Brain microvascular endothelial cell (primary cell): ENCODE measurements around the gene CTRL.
A peak's percentile ranks its signal among the peaks of the same experiment; 100 is the strongest.

Experiments
- DNase-seq: peaks from one replicate; pipeline ENCODE4 v3.0.0-alpha.2; 2020
- H3K27ac ChIP-seq: fragments of 250-450 bp; sonication (Bioruptor Pico); 2 replicates; pipeline ENCODE4 v1.5.1; 2020; ENCODE audit warnings: mild to moderate bottlenecking, moderate library complexity
- H3K27me3 ChIP-seq: fragments of 250-450 bp; sonication (Bioruptor Pico); replicated peaks from 2 replicates; pipeline ENCODE4 v1.5.1; 2020; ENCODE audit warnings: mild to moderate bottlenecking
- H3K36me3 ChIP-seq: fragments of 250-450 bp; sonication (Bioruptor Pico); replicated peaks from 2 replicates; pipeline ENCODE4 v1.5.1; 2020; ENCODE audit warnings: mild to moderate bottlenecking
- H3K4me3 ChIP-seq: 2 replicates; pipeline ENCODE4 v1.5.1; 2011; ENCODE audit warnings: low read depth, mild to moderate bottlenecking, control low read depth, low read length, moderate library complexity
- CTCF ChIP-seq: IDR thresholded peaks from 2 replicates; pipeline ENCODE4 v1.5.1; 2011; ENCODE audit warnings: low read depth, mild to moderate bottlenecking, moderate library complexity, low read length, control low read depth, inconsistent platforms; ENCODE audit errors: missing control alignments
- in situ Hi-C: cut with HindIII; loops from 2 replicates; pipeline ENCODE4 v1.10.0; 2017; ENCODE audit warnings: low sequenced_read_pairs, low pct_ligation_motif_present

The CTRL gene

DNA sequence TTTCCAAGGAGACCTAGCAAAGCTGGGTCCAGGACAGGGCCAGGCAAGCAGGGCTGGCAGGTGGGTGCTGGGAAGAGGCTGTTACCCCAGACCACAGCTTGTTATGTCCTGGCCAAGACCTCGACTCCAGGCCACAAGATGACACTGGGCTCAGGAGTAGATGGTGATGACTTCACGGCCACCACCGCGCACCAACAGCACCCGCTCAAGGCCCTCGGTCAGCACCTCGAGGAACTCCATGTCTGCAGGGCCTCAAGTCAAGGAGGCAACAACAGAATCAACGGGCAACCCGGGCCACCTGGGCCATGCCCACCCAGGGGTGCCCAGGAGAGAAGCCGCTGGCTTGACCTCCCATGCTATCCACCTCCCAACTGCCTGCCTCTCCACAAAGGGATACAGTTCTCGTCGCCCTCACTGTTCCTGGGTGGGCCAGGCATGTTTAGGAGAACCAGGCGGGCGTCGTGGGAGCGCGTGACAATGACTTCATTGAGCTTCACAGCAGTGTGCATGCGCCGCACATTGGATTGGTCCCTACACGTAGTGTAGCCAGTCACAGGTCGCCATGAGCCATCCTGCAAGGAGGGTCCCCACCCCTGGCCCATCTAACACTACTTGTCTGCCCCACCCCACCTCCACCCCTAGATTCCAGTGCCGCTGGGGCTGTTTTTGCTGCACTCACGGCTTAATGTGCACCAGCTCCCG, 13.2 kb upstream of the CTRL start:
- Histone ChIP-seq H3K36me3 (peaks cover 91% of the 10 kb centered on the region), H3K27ac (no peak overlapping the region)

DNA sequence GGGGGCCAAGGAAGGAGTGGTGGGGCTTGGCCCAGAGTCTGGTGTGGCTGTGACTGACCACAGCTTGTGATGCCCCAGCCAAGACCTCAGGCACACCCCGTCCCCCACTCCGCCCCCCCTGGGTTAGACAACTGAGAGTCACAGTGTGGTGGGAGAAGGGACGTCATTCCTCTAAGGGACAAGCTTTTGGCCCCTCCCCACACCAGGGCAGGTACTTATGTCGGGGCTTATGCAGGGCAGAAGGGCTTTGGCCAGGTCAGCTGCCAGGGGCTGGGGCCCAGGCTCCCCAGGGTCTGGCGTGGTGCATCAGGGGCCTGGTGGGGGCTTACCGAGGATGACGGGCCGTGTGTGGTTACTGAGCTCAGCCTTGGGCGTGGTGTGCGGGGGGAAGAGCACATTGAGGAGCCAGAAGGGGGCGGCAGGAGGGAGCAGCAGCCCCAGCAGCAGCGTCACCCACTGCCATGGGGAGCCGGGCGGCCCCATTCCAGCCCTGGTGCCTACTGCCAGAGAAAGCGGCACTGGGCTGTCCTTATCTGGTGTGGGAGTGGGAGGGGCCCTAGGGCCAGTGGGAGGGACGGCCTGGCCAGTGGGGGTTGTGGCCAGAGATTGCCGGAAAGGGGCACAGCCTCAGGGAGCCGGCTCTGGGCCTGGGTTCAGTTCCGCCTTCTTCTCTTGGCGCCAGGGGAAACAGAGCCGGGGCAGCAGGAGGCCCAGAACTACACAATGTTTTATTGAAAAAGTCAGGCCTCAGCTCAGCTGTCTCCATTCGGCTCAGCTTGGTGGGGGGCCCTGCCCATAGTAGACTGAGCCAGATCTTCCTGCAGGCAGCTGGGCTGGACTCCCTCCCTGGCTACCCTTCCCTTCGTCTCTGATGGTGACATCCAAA, 12.2 kb upstream of the CTRL start, which contains the start of gene LCAT:
TSS of gene LCAT (minus strand) at position 502 of the 886 bp plus-strand sequence. CDS start at position 483, 19 bp downstream.
- Histone ChIP-seq H3K27ac (no peak within 1 kb of the TSS), H3K4me3 (no peak within 1 kb of the TSS), H3K27me3 (no peaks in the 10 kb centered on the region), H3K36me3 (peaks cover 89% of the 10 kb centered on the region)
- in situ Hi-C loops, result no loop called here
- DNase-seq, result no peak
- TF ChIP-seq CTCF, result no peak

More for the DNA sequence above, 13.2 kb upstream of the CTRL start:
- no peak for TF ChIP-seq CTCF
- DNase-seq, result no peak
- Histone ChIP-seq H3K27me3 (no peaks in the 10 kb centered on the region), H3K4me3 (no peak overlapping the region)
- in situ Hi-C loops, result no loop called here

DNA sequence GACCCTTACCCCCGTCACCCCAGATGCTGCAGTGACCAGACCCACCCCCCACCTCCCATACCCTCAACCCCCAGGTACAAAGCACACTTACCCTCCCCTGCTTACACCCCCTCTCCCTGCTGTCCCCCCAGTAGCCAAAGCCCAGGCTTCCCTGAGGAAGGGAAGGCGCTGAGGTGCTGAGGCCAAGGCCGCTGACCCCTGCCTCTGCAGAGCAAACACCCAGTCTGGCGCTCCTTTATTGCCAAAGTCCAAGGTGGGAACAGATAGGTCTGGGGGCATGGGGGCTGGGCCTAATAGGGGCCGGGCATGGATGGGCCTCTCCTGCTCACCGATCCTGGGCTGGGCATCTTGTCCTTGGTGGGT, 11.6 kb upstream of the CTRL start:
- no peak overlapping the region for H3K27ac ChIP-seq
- H3K36me3 ChIP-seq, result peaks cover 83% of the 10 kb centered on the region
- no peak overlapping the region for H3K4me3 ChIP-seq

DNA sequence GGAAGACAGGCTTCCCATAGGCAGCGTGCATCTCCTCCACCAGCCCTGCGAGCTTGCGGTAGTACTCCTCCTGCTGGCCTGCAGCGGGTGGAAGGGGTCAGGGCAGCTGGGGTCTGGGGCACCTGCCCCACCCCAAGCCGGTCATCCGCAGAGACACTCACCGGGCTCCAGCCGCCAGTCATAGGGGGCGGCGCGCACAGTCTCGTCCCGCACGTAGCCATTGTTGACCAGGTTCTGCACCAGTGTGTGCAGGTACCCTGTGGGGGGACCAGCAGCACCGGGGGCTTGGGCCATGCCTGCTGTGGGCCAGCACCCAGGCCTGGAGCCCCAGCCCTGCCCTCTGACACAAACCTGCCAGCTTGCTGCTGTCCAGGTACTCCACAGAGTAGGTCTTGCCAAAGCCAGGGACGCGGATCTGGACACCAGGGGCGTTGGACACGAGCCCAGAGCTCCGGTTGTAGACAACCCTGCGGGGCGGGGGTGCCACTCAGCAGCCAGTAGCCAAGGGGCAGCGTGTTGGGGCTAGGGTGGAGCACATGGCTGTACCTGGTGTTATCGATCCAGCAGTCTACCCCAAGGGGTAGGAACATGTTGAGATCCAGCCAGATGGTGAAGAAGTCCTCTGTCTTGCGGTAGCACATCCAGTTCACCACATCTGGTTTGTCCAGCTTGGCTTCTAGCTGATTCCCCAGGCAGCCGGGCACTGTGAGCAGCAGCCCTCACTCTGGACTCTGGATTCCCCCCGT, 11.0 kb upstream of the CTRL start:
- Histone ChIP-seq H3K36me3 (peaks cover 78% of the 10 kb centered on the region), H3K27ac (no peak overlapping the region)
- in situ Hi-C loops, result no loop called here

More for the DNA sequence above, 11.6 kb upstream of the CTRL start:
- no peak for DNase-seq
- TF ChIP-seq CTCF, result no peak
- no peaks in the 10 kb centered on the region for H3K27me3 ChIP-seq
- in situ Hi-C loops, result no loop called here

DNA sequence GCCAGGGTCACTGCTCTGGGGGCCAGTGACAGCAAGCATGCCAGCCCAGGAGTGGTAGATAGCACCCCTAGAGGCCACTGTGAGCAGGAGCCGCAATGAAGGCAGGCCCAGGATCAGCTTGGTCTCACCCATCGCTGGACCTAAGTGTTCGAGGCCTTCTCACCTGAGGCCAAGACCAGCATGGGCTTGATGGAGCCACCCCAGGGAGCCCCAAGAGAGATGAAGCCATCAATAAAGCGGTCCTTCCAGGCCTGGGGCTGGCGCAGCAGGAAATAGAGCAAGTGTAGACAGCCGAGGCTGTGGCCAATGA, 10.5 kb upstream of the CTRL start:
- TF ChIP-seq CTCF, result peak; percentile 86
- DNase-seq, result peak; percentile 22
- Histone ChIP-seq H3K27me3 (no peaks in the 10 kb centered on the region), H3K4me3 (no peak overlapping the region), H3K27ac (no peak overlapping the region), H3K36me3 (peaks cover 72% of the 10 kb centered on the region)
- in situ Hi-C loops, result no loop called here

More for the DNA sequence above, 11.0 kb upstream of the CTRL start:
- Histone ChIP-seq H3K4me3 (no peak overlapping the region), H3K27me3 (no peaks in the 10 kb centered on the region)
- no peak for DNase-seq
- TF ChIP-seq CTCF, result no peak
